SK-N-MC (cell line): ENCODE measurements around the gene GNA14.

ENCODE experiments used
- EZH2 ChIP-seq: fragments of 200-600 bp; sonication (generic); IDR thresholded peaks from one replicate; pipeline ENCODE4 v1.6.1; 2017; ENCODE audit warnings: antibody characterized with exemption
- FOXP2 ChIP-seq: optimal IDR thresholded peaks from 2 replicates; pipeline ENCODE3; 2011; ENCODE audit warnings: mild to moderate bottlenecking, moderate library complexity; ENCODE audit not compliant: insufficient read depth; ENCODE audit errors: extremely low read length, control extremely low read depth
- POLR2AphosphoS5 ChIP-seq: IDR thresholded peaks from 2 replicates; pipeline ENCODE4 v1.6.1; 2012; ENCODE audit warnings: mild to moderate bottlenecking, low read depth, low read length, borderline replicate concordance

- TF ChIP-seq POLR2AphosphoS5 (no peak), EZH2 (no peak), FOXP2 (no peak)
Measured at GRCh38 chr9:77505232-77505631, 142.9 kb downstream of the GNA14 start.
